Neural progenitor cell (in vitro differentiated cells): Measurements from ENCODE around the gene AUTS2. TPM values are rescaled to one million over a fixed set of nuclear protein-coding genes. Genes with fewer than 3 reads are reported as not detected.

ENCODE experiments used
- DNase-seq: peaks from one replicate; pipeline ENCODE4 v3.0.0-alpha.2; 2016; ENCODE audit warnings: low spot score
- H2AFZ ChIP-seq: fragments of 200-600 bp; sonication (generic); replicated peaks from 2 replicates; pipeline ENCODE4 v1.6.1; 2016; ENCODE audit warnings: antibody characterized with exemption
- H3F3A ChIP-seq: fragments of 200-600 bp; sonication (generic); 2 replicates; pipeline ENCODE4 v1.6.1; 2016; ENCODE audit warnings: antibody characterized with exemption, low read depth
- H3K27ac ChIP-seq: fragments of 200-600 bp; sonication (generic); 2 replicates; pipeline ENCODE4 v1.5.1; 2016; ENCODE audit warnings: mild to moderate bottlenecking
- H3K27me3 ChIP-seq: fragments of 200-600 bp; sonication (generic); 2 replicates; pipeline ENCODE4 v1.6.1; 2016; ENCODE audit warnings: mild to moderate bottlenecking, moderate library complexity
- H3K36me3 ChIP-seq: fragments of 200-600 bp; sonication (generic); 2 replicates; pipeline ENCODE4 v1.5.1; 2016
- H3K4me1 ChIP-seq: fragments of 200-600 bp; sonication (generic); 2 replicates; pipeline ENCODE4 v1.6.1; 2016; ENCODE audit warnings: mixed run types
- H3K4me2 ChIP-seq: fragments of 200-600 bp; sonication (generic); 2 replicates; pipeline ENCODE4 v1.6.1; 2016
- H3K4me3 ChIP-seq: fragments of 200-600 bp; sonication (generic); 2 replicates; pipeline ENCODE4 v1.5.1; 2016
- H3K79me2 ChIP-seq: fragments of 200-600 bp; sonication (generic); 2 replicates; pipeline ENCODE4 v1.6.1; 2016; ENCODE audit warnings: low read depth
- H3K9ac ChIP-seq: fragments of 200-600 bp; sonication (generic); 2 replicates; pipeline ENCODE4 v1.6.1; 2016
- H3K9me3 ChIP-seq: fragments of 200-600 bp; sonication (generic); 2 replicates; pipeline ENCODE4 v1.5.1; 2016; ENCODE audit warnings: low read depth
- H4K20me1 ChIP-seq: fragments of 200-600 bp; sonication (generic); 2 replicates; pipeline ENCODE4 v1.6.1; 2016; ENCODE audit warnings: low read depth
- H3K27ac Mint-ChIP-seq: 3 replicates; pipeline ENCODE4 v1.8.0; 2021; ENCODE audit warnings: mixed read lengths
- H3K27me3 Mint-ChIP-seq: 2 replicates; pipeline ENCODE4 v1.8.0; 2022; ENCODE audit warnings: low read depth, mild to moderate bottlenecking, inconsistent platforms, moderate library complexity, mixed read lengths; ENCODE audit not compliant: insufficient read depth
- H3K36me3 Mint-ChIP-seq: 3 replicates; pipeline ENCODE4 v1.8.0; 2021; ENCODE audit warnings: mixed read lengths
- H3K4me1 Mint-ChIP-seq: 3 replicates; pipeline ENCODE4 v1.8.0; 2021; ENCODE audit warnings: mixed read lengths
- H3K4me3 Mint-ChIP-seq: 3 replicates; pipeline ENCODE4 v1.8.0; 2021; ENCODE audit warnings: mild to moderate bottlenecking, moderate library complexity, mixed read lengths
- H3K9me3 Mint-ChIP-seq: 3 replicates; pipeline ENCODE4 v1.8.0; 2020; ENCODE audit warnings: mixed read lengths
- CTCF ChIP-seq: fragments of 200-600 bp; sonication (generic); IDR thresholded peaks from 2 replicates; pipeline ENCODE4 v1.5.1; 2017; ENCODE audit warnings: antibody characterized with exemption, mild to moderate bottlenecking
- EZH2 ChIP-seq: fragments of 200-600 bp; sonication (generic); IDR thresholded peaks from 2 replicates; pipeline ENCODE4 v1.6.1; 2017; ENCODE audit warnings: antibody characterized with exemption, mild to moderate bottlenecking, moderate library complexity
- EZH2phosphoT487 ChIP-seq: fragments of 200-600 bp; sonication (generic); IDR thresholded peaks from 2 replicates; pipeline ENCODE4 v1.6.1; 2017; ENCODE audit warnings: antibody characterized with exemption
- total RNA-seq: library from RNA; depleted of rRNA; stranded (reverse); fragments of >200 nt; gene quantifications from 2 replicates; pipeline ENCODE4 v1.2.3, GENCODE V29; 2015; ENCODE audit warnings: low replicate concordance

AUTS2 gene
- total RNA-seq, 1 donor from 2014 or later, result 50.0 TPM

GRCh38 chr7:69906283-69906995 lies 308.2 kb downstream of the AUTS2 start:
- Histone ChIP-seq H2AFZ (no peak overlapping the region), H3K36me3 (no peaks in the 10 kb centered on the region), H3F3A (no peaks in the 10 kb centered on the region), H3K79me2 (no peaks in the 10 kb centered on the region), H3K27me3 (no peaks in the 10 kb centered on the region), H3K4me2 (no peak overlapping the region), H3K9me3 (no peaks in the 10 kb centered on the region), H3K27ac (no peak overlapping the region), H3K4me1 (peaks cover 5% of the 10 kb centered on the region), H4K20me1 (peaks cover 7% of the 10 kb centered on the region), H3K4me3 (no peak overlapping the region), H3K9ac (no peak overlapping the region)
- no peak overlapping the region for H3K27ac Mint-ChIP-seq
- peaks cover 6% of the 10 kb centered on the region for H3K36me3 Mint-ChIP-seq
- TF ChIP-seq EZH2phosphoT487, result no peak
- no peak for TF ChIP-seq CTCF
- TF ChIP-seq EZH2, result no peak
- peaks cover 9% of the 10 kb centered on the region for H3K4me1 Mint-ChIP-seq
- peaks cover 2% of the 10 kb centered on the region for H3K9me3 Mint-ChIP-seq
- H3K4me3 Mint-ChIP-seq, result no peak overlapping the region
- DNase-seq, result no peak
- peaks cover 6% of the 10 kb centered on the region for H3K27me3 Mint-ChIP-seq

GRCh38 chr7:69907720-69908119 lies 309.4 kb downstream of the AUTS2 start:
- no peak overlapping the region for H3K4me2 ChIP-seq
- H3K27ac ChIP-seq, result no peak overlapping the region
- H3K27me3 ChIP-seq, result no peaks in the 10 kb centered on the region
- no peaks in the 10 kb centered on the region for H3K36me3 ChIP-seq
- H3K4me1 Mint-ChIP-seq, result peaks cover 12% of the 10 kb centered on the region
- H3K4me3 ChIP-seq, result no peak overlapping the region
- H3K9ac ChIP-seq, result no peak overlapping the region
- no peak overlapping the region for H2AFZ ChIP-seq
- H3K79me2 ChIP-seq, result no peaks in the 10 kb centered on the region
- H3K4me3 Mint-ChIP-seq, result no peak overlapping the region
- H4K20me1 ChIP-seq, result peaks cover 7% of the 10 kb centered on the region
- DNase-seq, result no peak
- H3K27me3 Mint-ChIP-seq, result peaks cover 6% of the 10 kb centered on the region
- H3K9me3 Mint-ChIP-seq, result peaks cover 2% of the 10 kb centered on the region
- H3K27ac Mint-ChIP-seq, result no peak overlapping the region
- no peaks in the 10 kb centered on the region for H3K9me3 ChIP-seq
- H3K4me1 ChIP-seq, result peaks cover 3% of the 10 kb centered on the region
- no peak for TF ChIP-seq EZH2
- TF ChIP-seq EZH2phosphoT487, result no peak
- no peak for TF ChIP-seq CTCF
- H3F3A ChIP-seq, result no peaks in the 10 kb centered on the region
- peaks cover 4% of the 10 kb centered on the region for H3K36me3 Mint-ChIP-seq

GRCh38 chr7:69908454-69908853 lies 310.2 kb downstream of the AUTS2 start:
- H3K27ac Mint-ChIP-seq, result no peak overlapping the region
- no peaks in the 10 kb centered on the region for H3K36me3 ChIP-seq
- no peak overlapping the region for H3K4me2 ChIP-seq
- no peaks in the 10 kb centered on the region for H3K4me1 ChIP-seq
- TF ChIP-seq EZH2phosphoT487, result no peak
- no peak for TF ChIP-seq CTCF
- no peak for TF ChIP-seq EZH2
- H3K27ac ChIP-seq, result no peak overlapping the region
- no peak overlapping the region for H3K9ac ChIP-seq
- H3K4me3 Mint-ChIP-seq, result no peak overlapping the region
- H4K20me1 ChIP-seq, result peaks cover 6% of the 10 kb centered on the region
- H3K27me3 Mint-ChIP-seq, result peaks cover 6% of the 10 kb centered on the region
- H3K4me3 ChIP-seq, result no peak overlapping the region
- peaks cover 2% of the 10 kb centered on the region for H3K9me3 Mint-ChIP-seq
- H3F3A ChIP-seq, result no peaks in the 10 kb centered on the region
- no peaks in the 10 kb centered on the region for H3K79me2 ChIP-seq
- H3K27me3 ChIP-seq, result no peaks in the 10 kb centered on the region
- peaks cover 12% of the 10 kb centered on the region for H3K4me1 Mint-ChIP-seq
- no peak for DNase-seq
- H3K9me3 ChIP-seq, result no peaks in the 10 kb centered on the region
- no peak overlapping the region for H2AFZ ChIP-seq
- H3K36me3 Mint-ChIP-seq, result peaks cover 4% of the 10 kb centered on the region
